Activated T-helper 17 cell treated with anti-CD3 and anti-CD28 coated beads, Interleukin-2, amount 50 U/mL, for 72 hours (primary cell): ENCODE measurements around the gene CATSPER3. TPM values are rescaled to one million over a fixed set of nuclear protein-coding genes. Genes with fewer than 3 reads are reported as not detected.
"Not testable (repeated sequence)": the region's sequence is repeated elsewhere in the genome, so short reads cannot be mapped to it uniquely, and the experiment has no call there.

Experiments
- ATAC-seq: fragments of 150-1000 bp; cut with Tn5 transposase; replicated peaks from 2 replicates; pipeline ENCODE4 v1.10.0; 2021; ENCODE audit warnings: mild to moderate bottlenecking, moderate library complexity
- H3K27ac Mint-ChIP-seq: one replicate; pipeline ENCODE4 v1.8.0; 2022; ENCODE audit warnings: mixed read lengths
- H3K27me3 Mint-ChIP-seq: one replicate; pipeline ENCODE4 v1.8.0; 2022; ENCODE audit warnings: mixed read lengths
- H3K36me3 Mint-ChIP-seq: one replicate; pipeline ENCODE4 v1.8.0; 2022; ENCODE audit warnings: low read depth, mild to moderate bottlenecking, mixed read lengths
- H3K4me1 Mint-ChIP-seq: one replicate; pipeline ENCODE4 v1.8.0; 2022; ENCODE audit warnings: mixed read lengths
- H3K4me3 Mint-ChIP-seq: one replicate; pipeline ENCODE4 v1.8.0; 2022; ENCODE audit warnings: mild to moderate bottlenecking, mixed read lengths
- H3K9me3 Mint-ChIP-seq: one replicate; pipeline ENCODE4 v1.8.0; 2022; ENCODE audit warnings: mixed read lengths
- total RNA-seq, 2 donors: library from RNA; stranded (reverse); gene quantifications; one replicate each; pipeline ENCODE4 v1.2.3, GENCODE V29; 2022

Gene CATSPER3
- total RNA-seq, 2 donors from 2014 or later, result 0.50 to 0.82 TPM

DNA sequence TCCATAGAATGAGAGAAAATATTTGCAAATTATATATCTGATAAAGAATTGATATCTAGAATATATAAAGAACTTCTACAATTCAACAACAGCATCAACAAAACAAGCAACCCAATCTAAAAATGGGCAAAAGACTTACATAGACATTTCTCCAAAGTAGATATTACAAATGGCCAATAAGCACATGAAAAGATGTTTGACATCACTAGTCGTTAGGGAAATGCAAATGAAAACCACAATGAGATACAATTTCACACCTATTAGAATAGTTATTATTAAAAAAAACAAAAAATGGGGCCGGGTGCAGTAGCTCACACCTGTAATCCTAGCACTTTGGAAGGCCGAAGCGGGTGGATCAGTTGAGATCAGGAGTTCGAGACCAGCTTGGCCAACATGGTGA, 24.4 kb downstream of the CATSPER3 start:
- Mint-ChIP-seq H3K27ac (no peak overlapping the region), H3K27me3 (no peaks in the 10 kb centered on the region), H3K4me3 (no peak overlapping the region), H3K36me3 (no peaks in the 10 kb centered on the region), H3K4me1 (no peaks in the 10 kb centered on the region), H3K9me3 (no peaks in the 10 kb centered on the region)
- ATAC-seq, result no peak

GRCh38 chr5:134993161-134993560, 25.5 kb downstream of the CATSPER3 start:
- H3K4me1 Mint-ChIP-seq, result no peaks in the 10 kb centered on the region
- ATAC-seq, result no peak
- no peaks in the 10 kb centered on the region for H3K36me3 Mint-ChIP-seq
- H3K4me3 Mint-ChIP-seq, result no peak overlapping the region
- H3K9me3 Mint-ChIP-seq, result no peaks in the 10 kb centered on the region
- H3K27ac Mint-ChIP-seq, result no peak overlapping the region
- H3K27me3 Mint-ChIP-seq, result no peaks in the 10 kb centered on the region

- Mint-ChIP-seq H3K9me3 (no peaks in the 10 kb centered on the region), H3K4me3 (no peak overlapping the region), H3K27me3 (no peaks in the 10 kb centered on the region), H3K36me3 (no peaks in the 10 kb centered on the region), H3K27ac (no peak overlapping the region), H3K4me1 (no peaks in the 10 kb centered on the region)
- ATAC-seq, result no peak
These were observed 27.0 kb downstream of the CATSPER3 start for GRCh38 chr5:134994560-134995156.

DNA sequence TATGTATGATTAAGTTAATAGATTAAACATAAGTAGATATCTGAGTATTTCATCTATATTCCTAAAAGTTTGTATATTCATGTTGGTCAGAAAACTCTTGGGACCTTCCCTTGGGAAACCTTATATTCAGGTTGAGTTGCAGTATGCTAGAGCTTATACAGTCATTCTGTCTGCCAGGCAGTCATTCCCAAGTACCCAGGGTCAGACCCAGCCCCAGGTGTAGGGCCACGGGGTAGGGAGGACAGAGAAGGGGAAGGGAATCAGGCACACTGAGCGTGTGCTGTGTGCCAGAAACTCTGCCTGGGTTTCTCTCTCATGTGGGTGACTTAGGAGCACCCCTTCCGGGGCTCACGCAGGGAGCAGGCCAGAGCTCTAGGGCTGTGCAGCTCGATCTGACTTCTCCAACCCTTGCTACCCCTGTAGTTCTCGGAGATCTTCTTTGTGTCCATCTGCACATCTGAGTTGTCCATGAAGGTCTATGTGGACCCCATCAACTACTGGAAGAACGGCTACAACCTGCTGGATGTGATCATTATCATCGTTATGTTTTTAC, 28.2 kb downstream of the CATSPER3 start:
- no peak overlapping the region for H3K4me3 Mint-ChIP-seq
- H3K9me3 Mint-ChIP-seq, result no peaks in the 10 kb centered on the region
- H3K27ac Mint-ChIP-seq, result no peak overlapping the region
- ATAC-seq, result no peak
- H3K4me1 Mint-ChIP-seq, result no peaks in the 10 kb centered on the region
- no peaks in the 10 kb centered on the region for H3K36me3 Mint-ChIP-seq
- H3K27me3 Mint-ChIP-seq, result no peaks in the 10 kb centered on the region

DNA sequence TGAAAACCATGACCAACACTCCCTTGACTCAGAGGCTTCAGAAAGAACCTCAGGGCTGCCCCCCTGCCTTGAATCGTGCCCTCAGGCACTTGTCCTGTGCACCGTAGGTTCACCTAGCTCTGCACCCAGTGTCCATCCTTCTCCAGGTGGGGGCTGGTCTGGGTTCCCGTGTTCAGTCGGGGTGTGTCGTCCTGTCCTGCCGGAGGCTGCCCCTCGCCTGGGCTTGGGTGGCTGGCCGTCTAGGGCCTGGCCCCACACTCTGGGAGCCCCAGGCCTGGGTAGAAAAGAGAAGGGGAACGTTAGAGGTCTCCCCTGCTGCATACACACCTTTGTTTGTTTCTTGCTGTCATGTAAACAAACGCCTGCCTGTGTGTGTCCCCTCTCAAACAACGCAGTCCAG, 29.3 kb downstream of the CATSPER3 start:
- no peaks in the 10 kb centered on the region for H3K9me3 Mint-ChIP-seq
- no peaks in the 10 kb centered on the region for H3K27me3 Mint-ChIP-seq
- no peak overlapping the region for H3K4me3 Mint-ChIP-seq
- no peaks in the 10 kb centered on the region for H3K4me1 Mint-ChIP-seq
- H3K27ac Mint-ChIP-seq, result no peak overlapping the region
- no peaks in the 10 kb centered on the region for H3K36me3 Mint-ChIP-seq
- no peak for ATAC-seq

DNA sequence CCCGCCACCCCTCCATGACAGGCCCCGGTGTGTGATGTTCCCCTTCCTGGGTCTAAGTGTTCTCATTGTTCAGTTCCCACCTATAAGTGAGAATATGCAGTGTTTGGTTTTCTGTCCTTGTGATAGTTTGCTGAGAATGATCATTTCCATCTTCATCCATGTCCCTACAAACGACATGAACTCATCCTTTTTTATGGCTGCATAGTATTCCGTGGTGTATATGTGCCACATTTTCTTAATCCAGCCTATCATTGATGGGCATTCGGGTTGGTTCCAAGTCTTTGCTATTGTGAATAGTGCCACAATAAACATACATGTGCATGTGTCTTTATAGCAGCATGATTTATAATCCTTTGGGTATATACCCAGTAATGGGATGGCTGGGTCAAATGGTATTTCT, 30.4 kb downstream of the CATSPER3 start:
- H3K9me3 Mint-ChIP-seq, H3K4me3 Mint-ChIP-seq, H3K27ac Mint-ChIP-seq, H3K27me3 Mint-ChIP-seq, H3K36me3 Mint-ChIP-seq, ATAC-seq, H3K4me1 Mint-ChIP-seq: not testable (repeated sequence)

DNA sequence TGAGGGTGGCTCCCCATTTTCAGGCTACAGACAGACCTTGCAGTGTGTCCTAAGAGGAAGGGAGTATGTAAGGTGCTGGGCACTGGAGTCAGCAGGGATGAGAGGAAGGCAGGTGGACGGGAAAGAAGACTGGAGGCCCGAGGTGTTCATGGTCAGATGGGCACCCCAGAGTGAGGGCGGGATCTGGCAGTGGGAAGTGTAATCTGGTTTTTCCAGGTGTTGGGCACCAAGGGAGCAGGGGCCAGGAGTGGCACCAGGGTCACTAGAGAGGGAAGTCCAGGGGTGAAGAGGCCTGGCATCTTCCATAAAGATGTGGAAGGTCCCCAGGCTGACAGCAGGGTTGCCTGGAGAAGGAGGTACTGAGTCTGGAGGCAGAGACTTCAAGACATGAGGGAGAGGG, 36.7 kb downstream of the CATSPER3 start:
- Mint-ChIP-seq H3K36me3 (no peaks in the 10 kb centered on the region), H3K4me1 (no peaks in the 10 kb centered on the region), H3K9me3 (no peaks in the 10 kb centered on the region), H3K27ac (no peak overlapping the region), H3K27me3 (no peaks in the 10 kb centered on the region), H3K4me3 (no peak overlapping the region)
- ATAC-seq, result no peak

DNA sequence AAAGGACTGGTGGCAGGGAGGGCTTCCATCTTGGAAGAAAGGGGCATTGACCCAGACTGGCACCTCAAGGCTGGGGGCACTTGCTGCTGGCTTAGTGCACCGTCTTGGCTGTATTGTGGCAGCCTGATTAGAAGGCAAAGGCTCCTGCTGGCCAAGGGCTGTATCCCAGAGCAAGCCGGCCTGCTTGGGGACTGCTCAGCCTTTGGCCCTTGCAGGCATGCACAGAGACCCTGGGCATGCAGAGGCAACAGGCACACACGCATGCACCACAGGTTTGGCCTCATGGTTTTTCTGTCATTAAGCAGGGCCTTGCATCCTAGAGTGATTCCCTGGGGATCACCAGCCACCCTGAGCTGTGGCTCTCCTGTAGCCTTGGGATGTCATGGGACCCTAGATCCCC, 37.4 kb downstream of the CATSPER3 start:
- no peak for ATAC-seq
- Mint-ChIP-seq H3K27me3 (no peaks in the 10 kb centered on the region), H3K4me1 (no peaks in the 10 kb centered on the region), H3K9me3 (no peaks in the 10 kb centered on the region), H3K36me3 (no peaks in the 10 kb centered on the region), H3K4me3 (no peak overlapping the region), H3K27ac (no peak overlapping the region)

- Mint-ChIP-seq H3K4me1 (no peaks in the 10 kb centered on the region), H3K9me3 (no peaks in the 10 kb centered on the region), H3K27me3 (no peaks in the 10 kb centered on the region), H3K36me3 (no peaks in the 10 kb centered on the region), H3K4me3 (no peak overlapping the region), H3K27ac (no peak overlapping the region)
- no peak for ATAC-seq
These were observed 39.6 kb downstream of the CATSPER3 start for GRCh38 chr5:135007305-135007704.

GRCh38 chr5:135007749-135008363, 40.1 kb downstream of the CATSPER3 start:
- ATAC-seq, result no peak
- Mint-ChIP-seq H3K27me3 (no peaks in the 10 kb centered on the region), H3K4me1 (no peaks in the 10 kb centered on the region), H3K27ac (no peak overlapping the region), H3K4me3 (no peak overlapping the region), H3K36me3 (no peaks in the 10 kb centered on the region), H3K9me3 (no peaks in the 10 kb centered on the region)

GRCh38 chr5:135008556-135008955, 40.8 kb downstream of the CATSPER3 start:
- Mint-ChIP-seq H3K4me1 (no peaks in the 10 kb centered on the region), H3K36me3 (no peaks in the 10 kb centered on the region), H3K27ac (no peak overlapping the region), H3K4me3 (no peak overlapping the region), H3K9me3 (no peaks in the 10 kb centered on the region), H3K27me3 (no peaks in the 10 kb centered on the region)
- no peak for ATAC-seq

DNA sequence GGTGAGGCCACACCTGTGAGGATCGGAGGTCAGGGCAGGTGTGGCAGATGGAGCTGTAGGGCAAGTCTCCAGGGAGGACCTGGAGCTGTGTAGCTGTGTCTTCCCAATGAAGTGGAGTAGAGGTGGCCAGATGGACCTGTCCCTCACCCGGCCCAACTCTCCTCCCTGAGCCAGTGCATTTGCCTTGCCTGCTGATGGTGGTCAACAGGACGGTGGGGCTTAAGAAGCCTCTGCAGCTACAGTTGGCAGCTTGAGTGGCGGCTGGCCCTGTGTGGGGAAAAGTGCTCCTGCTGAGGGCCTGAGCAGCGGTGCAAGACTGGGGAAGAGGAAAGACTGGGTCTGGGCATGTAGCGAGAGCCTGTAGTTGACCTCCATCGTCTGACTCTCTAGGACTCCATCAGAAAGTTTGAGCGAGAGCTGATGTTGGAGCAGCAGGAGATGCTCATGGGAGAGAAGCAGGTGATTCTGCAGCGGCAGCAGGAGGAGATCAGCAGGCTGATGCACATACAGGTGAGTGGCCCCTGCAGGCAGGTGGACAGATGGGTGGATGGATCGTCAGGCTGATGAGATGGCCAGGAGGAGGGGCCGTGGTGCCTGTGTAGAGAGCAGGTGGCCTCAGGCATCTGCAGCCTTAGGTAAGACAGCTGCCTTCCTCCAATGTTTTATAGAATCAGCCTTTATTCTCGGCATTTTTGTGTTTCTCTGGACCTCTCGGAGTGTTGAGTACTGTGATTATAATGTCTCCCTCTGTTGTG, 41.5 kb downstream of the CATSPER3 start:
- no peak for ATAC-seq
- H3K4me1 Mint-ChIP-seq, result no peaks in the 10 kb centered on the region
- no peaks in the 10 kb centered on the region for H3K9me3 Mint-ChIP-seq

DNA sequence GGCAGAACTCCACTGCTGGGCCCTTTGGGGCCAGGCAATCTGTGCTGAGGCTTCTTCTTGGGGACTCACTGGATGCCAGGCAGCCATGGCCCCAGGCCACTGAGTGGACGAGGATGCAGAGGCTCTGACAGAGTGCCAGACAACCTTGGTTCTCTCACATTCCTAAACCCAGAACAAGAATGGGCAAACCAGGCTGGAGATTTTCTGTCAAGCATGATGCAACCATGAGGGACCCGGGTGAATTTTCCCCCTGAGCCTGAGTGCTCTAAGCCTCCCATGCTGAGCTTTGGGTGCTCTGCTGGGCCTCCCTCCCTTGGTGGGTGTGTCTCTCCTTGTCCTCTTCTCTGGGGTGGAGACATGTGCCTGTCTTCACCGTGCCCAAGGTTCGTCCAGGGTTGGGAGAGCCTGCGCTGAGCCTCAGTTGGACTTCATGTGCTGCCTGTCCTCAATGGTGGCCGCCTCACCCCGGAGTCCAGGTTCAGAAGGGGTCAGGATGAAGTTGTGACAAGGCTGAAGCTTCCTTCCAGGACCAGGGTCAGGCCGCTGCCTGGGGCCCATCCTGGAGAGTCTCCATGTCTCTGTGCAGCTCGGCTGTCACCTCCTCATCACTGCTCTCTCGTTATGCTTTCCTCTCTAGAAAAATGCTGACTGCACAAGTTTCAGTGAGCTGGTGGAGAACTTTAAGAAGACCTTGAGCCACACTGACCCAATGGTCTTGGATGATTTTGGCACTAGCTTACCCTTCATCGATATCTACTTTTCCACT, 42.2 kb downstream of the CATSPER3 start:
- no peaks in the 10 kb centered on the region for H3K27me3 Mint-ChIP-seq
- H3K36me3 Mint-ChIP-seq, result no peaks in the 10 kb centered on the region
- no peak overlapping the region for H3K27ac Mint-ChIP-seq
- H3K4me3 Mint-ChIP-seq, result no peak overlapping the region
- no peaks in the 10 kb centered on the region for H3K9me3 Mint-ChIP-seq
- H3K4me1 Mint-ChIP-seq, result no peaks in the 10 kb centered on the region
- ATAC-seq, result no peak

More for the DNA sequence above, 41.5 kb downstream of the CATSPER3 start:
- Mint-ChIP-seq H3K27me3 (no peaks in the 10 kb centered on the region), H3K4me3 (no peak overlapping the region), H3K36me3 (no peaks in the 10 kb centered on the region), H3K27ac (no peak overlapping the region)

DNA sequence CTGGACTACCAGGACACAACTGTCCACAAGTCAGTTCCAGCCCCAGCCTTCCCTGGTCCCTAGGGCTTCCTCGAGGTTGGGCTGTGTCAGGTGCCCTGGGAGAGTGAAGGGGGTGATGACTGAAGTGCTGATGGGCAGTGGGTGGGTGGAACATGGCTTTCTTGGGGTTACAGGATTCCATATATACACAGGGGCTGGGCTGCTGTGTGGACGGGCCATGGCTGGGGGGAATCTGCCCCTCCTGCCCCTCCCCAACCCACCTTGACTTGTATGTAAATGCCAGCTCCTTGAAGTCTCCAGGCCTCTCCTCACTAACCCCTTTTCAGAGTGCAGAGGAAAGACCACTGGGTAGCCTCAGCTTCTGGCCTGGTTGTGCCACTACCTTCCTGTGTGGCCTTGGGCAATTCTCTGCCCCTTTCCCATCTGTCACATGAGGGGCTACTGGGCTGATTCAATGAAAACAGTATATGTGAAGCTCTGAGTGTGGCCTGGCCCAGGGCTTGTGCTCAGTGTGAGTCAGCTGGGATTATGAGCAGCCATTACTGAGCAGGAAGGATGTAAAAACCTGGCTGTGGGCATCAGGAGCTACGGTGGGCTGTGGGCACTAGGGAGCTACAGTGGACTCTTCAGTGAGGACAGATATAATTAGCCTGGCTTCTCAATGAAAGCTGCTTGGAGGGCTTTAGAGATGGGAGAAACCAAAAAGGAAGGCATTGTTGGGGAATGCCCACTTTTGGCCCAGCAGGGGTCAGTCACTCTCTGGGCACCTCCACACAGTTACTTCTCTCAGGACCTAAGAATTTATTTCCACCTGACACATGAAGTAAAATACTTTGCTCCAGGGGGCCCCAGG, 43.0 kb downstream of the CATSPER3 start:
- no peak for ATAC-seq
- Mint-ChIP-seq H3K9me3 (no peaks in the 10 kb centered on the region), H3K27me3 (no peaks in the 10 kb centered on the region), H3K4me1 (no peaks in the 10 kb centered on the region), H3K4me3 (no peak overlapping the region), H3K27ac (no peak overlapping the region), H3K36me3 (no peaks in the 10 kb centered on the region)
